ENCODE results near the gene VPS37C.

DNA sequence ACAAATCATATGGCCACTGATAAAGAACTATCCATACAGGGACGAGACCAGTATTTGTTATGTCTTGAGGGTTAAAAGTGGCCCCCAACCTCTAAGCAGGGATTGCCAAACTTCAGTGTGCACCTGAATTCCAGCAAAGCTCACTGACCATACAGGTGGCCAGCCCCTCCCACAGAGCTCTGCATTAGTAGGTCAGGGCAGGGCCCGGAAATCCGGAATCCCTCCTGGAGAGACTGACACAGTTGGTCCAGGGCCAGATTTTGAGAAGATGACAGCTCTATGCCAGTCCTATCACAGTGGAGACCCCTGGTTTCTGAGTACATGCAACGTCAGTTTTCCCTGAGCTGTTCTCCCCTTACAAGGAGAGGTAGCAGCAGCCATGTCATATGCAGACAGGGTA, 20.8 kb downstream of the VPS37C start:
- TF ChIP-seq, protein P1, sequence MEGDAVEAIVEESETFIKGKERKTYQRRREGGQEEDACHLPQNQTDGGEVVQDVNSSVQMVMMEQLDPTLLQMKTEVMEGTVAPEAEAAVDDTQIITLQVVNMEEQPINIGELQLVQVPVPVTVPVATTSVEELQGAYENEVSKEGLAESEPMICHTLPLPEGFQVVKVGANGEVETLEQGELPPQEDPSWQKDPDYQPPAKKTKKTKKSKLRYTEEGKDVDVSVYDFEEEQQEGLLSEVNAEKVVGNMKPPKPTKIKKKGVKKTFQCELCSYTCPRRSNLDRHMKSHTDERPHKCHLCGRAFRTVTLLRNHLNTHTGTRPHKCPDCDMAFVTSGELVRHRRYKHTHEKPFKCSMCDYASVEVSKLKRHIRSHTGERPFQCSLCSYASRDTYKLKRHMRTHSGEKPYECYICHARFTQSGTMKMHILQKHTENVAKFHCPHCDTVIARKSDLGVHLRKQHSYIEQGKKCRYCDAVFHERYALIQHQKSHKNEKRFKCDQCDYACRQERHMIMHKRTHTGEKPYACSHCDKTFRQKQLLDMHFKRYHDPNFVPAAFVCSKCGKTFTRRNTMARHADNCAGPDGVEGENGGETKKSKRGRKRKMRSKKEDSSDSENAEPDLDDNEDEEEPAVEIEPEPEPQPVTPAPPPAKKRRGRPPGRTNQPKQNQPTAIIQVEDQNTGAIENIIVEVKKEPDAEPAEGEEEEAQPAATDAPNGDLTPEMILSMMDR (IDR thresholded peaks at IDR 0.05; ENCODE audit: low read depth, low read length): no peak
- TF ChIP-seq EZH2phosphoT487 (IDR thresholded peaks at IDR 0.05; ENCODE audit: low read depth): no peak

Measured in OCI-LY3 (cell line).